ENCODE data around the gene CSRP2.
A peak's percentile ranks its signal among the peaks of the same experiment; 100 is the strongest.

Gene CSRP2

GRCh38 chr12:76883811-76884210 is 5.0 kb upstream of the CSRP2 start:
- Histone ChIP-seq H3K9me3 (no peaks in the 10 kb centered on the region), H3K27me3 (no peaks in the 10 kb centered on the region), H3K36me3 (no peaks in the 10 kb centered on the region), H3K4me3 (ENCODE audit: low read depth, low read length) (no peak overlapping the region), H3K4me1 (no peaks in the 10 kb centered on the region)
- no peak for TF ChIP-seq CTCF (IDR thresholded peaks at IDR 0.05; ENCODE audit: low read depth, low read length)
- DNase-seq = no peak

- Histone ChIP-seq H3K9me3 (no peaks in the 10 kb centered on the region), H3K4me1 (no peaks in the 10 kb centered on the region; the same call in 1 of the 2 replicates), H3K27me3 (peaks cover 4% of the 10 kb centered on the region), H3K4me3 (ENCODE audit: low read depth, low read length) (no peak overlapping the region), H3K36me3 (no peaks in the 10 kb centered on the region)
- DNase-seq = no peak
- no peak for TF ChIP-seq CTCF (IDR thresholded peaks at IDR 0.05; ENCODE audit: low read depth, low read length)
Measured at GRCh38 chr12:76883151-76883550, 4.3 kb upstream of the CSRP2 start.

GRCh38 chr12:76882367-76882766 is 3.5 kb upstream of the CSRP2 start:
- Histone ChIP-seq H3K4me3 (ENCODE audit: low read depth, low read length) (no peak overlapping the region), H3K4me1 (no peaks in the 10 kb centered on the region; the same call in 1 of the 2 replicates), H3K36me3 (no peaks in the 10 kb centered on the region), H3K9me3 (no peaks in the 10 kb centered on the region), H3K27me3 (peaks cover 9% of the 10 kb centered on the region)
- TF ChIP-seq CTCF (IDR thresholded peaks at IDR 0.05; ENCODE audit: low read depth, low read length) = no peak
- DNase-seq = no peak

GRCh38 chr12:76881142-76881541 is 2.3 kb upstream of the CSRP2 start:
- no peak for DNase-seq
- Histone ChIP-seq H3K27me3 (peaks cover 11% of the 10 kb centered on the region), H3K4me1 (no peaks in the 10 kb centered on the region; the same call in 1 of the 2 replicates), H3K4me3 (ENCODE audit: low read depth, low read length) (no peak overlapping the region), H3K36me3 (no peaks in the 10 kb centered on the region), H3K9me3 (no peaks in the 10 kb centered on the region)
- no peak for TF ChIP-seq CTCF (IDR thresholded peaks at IDR 0.05; ENCODE audit: low read depth, low read length)

- Histone ChIP-seq H3K36me3 (no peaks in the 10 kb centered on the region), H3K27me3 (peaks cover 11% of the 10 kb centered on the region), H3K4me1 (no peaks in the 10 kb centered on the region; the same call in 1 of the 2 replicates), H3K4me3 (ENCODE audit: low read depth, low read length) (no peak overlapping the region), H3K9me3 (no peaks in the 10 kb centered on the region)
- no peak for DNase-seq
- TF ChIP-seq CTCF (IDR thresholded peaks at IDR 0.05; ENCODE audit: low read depth, low read length) = no peak
Measured at GRCh38 chr12:76880519-76881023, 1.8 kb upstream of the CSRP2 start.

GRCh38 chr12:76879710-76880518 is 1.1 kb upstream of the CSRP2 start:
- Histone ChIP-seq H3K9me3 (no peaks in the 10 kb centered on the region), H3K36me3 (no peaks in the 10 kb centered on the region), H3K4me3 (ENCODE audit: low read depth, low read length) (peak overlapping the region; percentile 60), H3K4me1 (no peaks in the 10 kb centered on the region; the same call in 1 of the 2 replicates), H3K27me3 (peaks cover 11% of the 10 kb centered on the region)
- DNase-seq = no peak
- no peak for TF ChIP-seq CTCF (IDR thresholded peaks at IDR 0.05; ENCODE audit: low read depth, low read length)
